NK-92 treated with Interleukin-12 subunit alpha and Interleukin-12 subunit beta, amount 100 ng/mL, for 24 hours (cell line): ENCODE results near the gene ITGB2.

ENCODE experiments used
- DNase-seq: peaks from one replicate; lab custom pipeline; 2025; lab: John Stamatoyannopoulos, UW

Gene ITGB2

GRCh38 chr21:44897326-44898010 lies 23.2 kb downstream of the ITGB2 start:
- DNase-seq = no peak

GRCh38 chr21:44896561-44897286 lies 24.0 kb downstream of the ITGB2 start:
- no peak for DNase-seq

- no peak for DNase-seq
Measured at GRCh38 chr21:44895859-44896258, 24.8 kb downstream of the ITGB2 start.

- DNase-seq = no peak
Measured at GRCh38 chr21:44894687-44895302, 25.9 kb downstream of the ITGB2 start.

- no peak for DNase-seq
Measured at GRCh38 chr21:44893948-44894656, 26.6 kb downstream of the ITGB2 start.

- DNase-seq = no peak
Measured at GRCh38 chr21:44893278-44893556, 27.5 kb downstream of the ITGB2 start.

GRCh38 chr21:44892536-44893277 lies 28.0 kb downstream of the ITGB2 start:
- peak; percentile 33 for DNase-seq

GRCh38 chr21:44892095-44892494 lies 28.6 kb downstream of the ITGB2 start:
- no peak for DNase-seq

- no peak for DNase-seq
Measured at GRCh38 chr21:44891631-44892031, 29.1 kb downstream of the ITGB2 start.

GRCh38 chr21:44890961-44891541 lies 29.6 kb downstream of the ITGB2 start:
- DNase-seq = no peak

GRCh38 chr21:44890338-44890931 lies 30.3 kb downstream of the ITGB2 start:
- no peak for DNase-seq

GRCh38 chr21:44889625-44890337 lies 30.9 kb downstream of the ITGB2 start:
- DNase-seq = no peak

GRCh38 chr21:44888581-44889550 lies 31.8 kb downstream of the ITGB2 start:
- no peak for DNase-seq

GRCh38 chr21:44887807-44888580 lies 32.7 kb downstream of the ITGB2 start:
- no peak for DNase-seq

GRCh38 chr21:44887126-44887806 lies 33.4 kb downstream of the ITGB2 start:
- DNase-seq = no peak

- no peak for DNase-seq
Measured at GRCh38 chr21:44886113-44887075, 34.3 kb downstream of the ITGB2 start.

- DNase-seq = no peak
Measured at GRCh38 chr21:44885615-44886014, 35.1 kb downstream of the ITGB2 start.
